Measurements from ENCODE around the gene ZNF239.

- TF ChIP-seq, protein P1, sequence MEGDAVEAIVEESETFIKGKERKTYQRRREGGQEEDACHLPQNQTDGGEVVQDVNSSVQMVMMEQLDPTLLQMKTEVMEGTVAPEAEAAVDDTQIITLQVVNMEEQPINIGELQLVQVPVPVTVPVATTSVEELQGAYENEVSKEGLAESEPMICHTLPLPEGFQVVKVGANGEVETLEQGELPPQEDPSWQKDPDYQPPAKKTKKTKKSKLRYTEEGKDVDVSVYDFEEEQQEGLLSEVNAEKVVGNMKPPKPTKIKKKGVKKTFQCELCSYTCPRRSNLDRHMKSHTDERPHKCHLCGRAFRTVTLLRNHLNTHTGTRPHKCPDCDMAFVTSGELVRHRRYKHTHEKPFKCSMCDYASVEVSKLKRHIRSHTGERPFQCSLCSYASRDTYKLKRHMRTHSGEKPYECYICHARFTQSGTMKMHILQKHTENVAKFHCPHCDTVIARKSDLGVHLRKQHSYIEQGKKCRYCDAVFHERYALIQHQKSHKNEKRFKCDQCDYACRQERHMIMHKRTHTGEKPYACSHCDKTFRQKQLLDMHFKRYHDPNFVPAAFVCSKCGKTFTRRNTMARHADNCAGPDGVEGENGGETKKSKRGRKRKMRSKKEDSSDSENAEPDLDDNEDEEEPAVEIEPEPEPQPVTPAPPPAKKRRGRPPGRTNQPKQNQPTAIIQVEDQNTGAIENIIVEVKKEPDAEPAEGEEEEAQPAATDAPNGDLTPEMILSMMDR (IDR thresholded peaks at IDR 0.05) = no peak
- no peak for TF ChIP-seq POLR2A (IDR thresholded peaks at IDR 0.05)
Observed at GRCh38 chr10:43619368-43619767, 45.0 kb upstream of the ZNF239 start.
